Upper lobe of left lung (tissue), 6 donors: ENCODE data around the gene HES4. TPM values are rescaled to one million over a fixed set of nuclear protein-coding genes. Genes with fewer than 3 reads are reported as not detected.

Experiments used
- ATAC-seq, 2 donors: fragments of 200-7000 bp; cut with Tn5 transposase; one replicate each; pipeline ENCODE4 v1.9.1; 2022; ENCODE audit warnings: mild to moderate bottlenecking in 2 of 2, moderate library complexity in 2 of 2; ENCODE audit not compliant: low FRiP score in 2 of 2
- DNase-seq, 2 donors: peaks; one replicate each; pipeline ENCODE4 v3.0.0-alpha.2; 2019 to 2020
- H3K27ac ChIP-seq, 4 donors: fragments of 200-600 bp; sonication (generic); one replicate each; pipeline ENCODE4 v1.5.1; 2016 to 2019
- H3K27me3 ChIP-seq, 4 donors: fragments of 200-600 bp; sonication (generic); one replicate each; pipeline ENCODE4 v1.5.1; 2017 to 2019
- H3K36me3 ChIP-seq, 4 donors: fragments of 200-600 bp; sonication (generic); one replicate each; pipeline ENCODE4 v1.5.1; 2016 to 2019
- H3K4me1 ChIP-seq, 4 donors: fragments of 200-600 bp; sonication (generic); one replicate each; pipeline ENCODE4 v1.5.1; 2018 to 2019
- H3K4me3 ChIP-seq, 4 donors: fragments of 200-600 bp; sonication (generic); one replicate each; pipeline ENCODE4 v1.5.1; 2017 to 2019; ENCODE audit warnings: mild to moderate bottlenecking in 2 of 4, moderate library complexity in 1 of 4
- H3K9me3 ChIP-seq, 4 donors: fragments of 200-600 bp; sonication (generic); one replicate each; pipeline ENCODE4 v1.5.1; 2018 to 2019
- CTCF ChIP-seq, 6 experiments: fragments of 450-650 bp in 4 of 6; fragments of 200-600 bp in 2 of 6; sonication (generic) in 2 of 6; IDR thresholded peaks; one replicate each; pipeline ENCODE4 v1.5.1; 2016 to 2019; ENCODE audit warnings: antibody characterized with exemption in 6 of 6
- EP300 ChIP-seq, 4 donors: sonication (generic); formaldehyde crosslinking; IDR thresholded peaks; one replicate each; pipeline ENCODE4 v1.5.1; 2017; ENCODE audit warnings: antibody characterized with exemption in 4 of 4, control low read depth in 2 of 4
- POLR2A ChIP-seq, 4 donors: fragments of 450-650 bp; IDR thresholded peaks; one replicate each; pipeline ENCODE4 v1.5.1; 2016 to 2017; ENCODE audit warnings: antibody characterized with exemption in 4 of 4, mild to moderate bottlenecking in 2 of 4
- POLR2AphosphoS5 ChIP-seq, 2 donors: sonication (generic); formaldehyde crosslinking; IDR thresholded peaks; one replicate each; pipeline ENCODE4 v1.5.1; 2017; ENCODE audit warnings: antibody characterized with exemption in 2 of 2
- WGBS, 2 donors: methylation state at CpG; one replicate each; pipeline ENCODE4 v1.1.5; 2017 to 2018; 5-methylcytosine and 5-hydroxymethylcytosine counted together
- total RNA-seq, 6 donors: library from RNA; depleted of rRNA in 4 of 6; stranded (reverse); fragments of >200 nt in 4 of 6; gene quantifications; one replicate each; pipeline versions ENCODE4 v1.1.0 to v1.2.1, GENCODE V29; 2016 to 2021
- donor health status: DM: no; HTN: no; CAD: no; lungs with moderate emphysema.
- donor health status: DM: no; HTN: yes; CAD: no; lungs with severe emphysema.

Gene HES4
- total RNA-seq, 6 donors from 2014 or later, result 26.5 to 55.0 (median 35.0) TPM

- Histone ChIP-seq H3K4me1 (peaks cover 27 to 42% (median 33%) of the 10 kb centered on the region in 4 donors), H3K4me3 (no peak overlapping the region), H3K27me3 (no peaks in the 10 kb centered on the region), H3K36me3 (peaks cover 0 to 14% (median 7%) of the 10 kb centered on the region in 4 donors), H3K9me3 (no peaks in the 10 kb centered on the region), H3K27ac (no peak overlapping the region)
- ATAC-seq (no peak), DNase-seq (peak in 1 of 2 donors; percentile 79)
- TF ChIP-seq CTCF (IDR thresholded peaks at IDR 0.05), result no peak
- TF ChIP-seq POLR2AphosphoS5 (IDR thresholded peaks at IDR 0.05), result no peak
- no peak for TF ChIP-seq EP300 (IDR thresholded peaks at IDR 0.05)
- no peak for TF ChIP-seq POLR2A (IDR thresholded peaks at IDR 0.05)
- 93 to 96% methylated on average over 13 to 36 of the region's 47 CpGs for WGBS, 2 donors
Observed at GRCh38 chr1:963746-964525, 36.0 kb downstream of the HES4 start.

- WGBS, 2 donors, result 96% methylated on average over 11 of the region's 16 CpGs; no CpG with 5 or more reads in 1 of the 2 donors
- Histone ChIP-seq H3K4me3 (no peak overlapping the region), H3K36me3 (peaks cover 0 to 14% (median 7%) of the 10 kb centered on the region in 4 donors), H3K27me3 (no peaks in the 10 kb centered on the region), H3K4me1 (peaks cover 31 to 48% (median 36%) of the 10 kb centered on the region in 4 donors), H3K9me3 (no peaks in the 10 kb centered on the region), H3K27ac (no peak overlapping the region)
- no peak for ATAC-seq
- TF ChIP-seq EP300 (IDR thresholded peaks at IDR 0.05), result no peak
- no peak for TF ChIP-seq POLR2A (IDR thresholded peaks at IDR 0.05)
- no peak for TF ChIP-seq POLR2AphosphoS5 (IDR thresholded peaks at IDR 0.05)
- TF ChIP-seq CTCF (IDR thresholded peaks at IDR 0.05), result no peak
- DNase-seq, result no peak
Observed at GRCh38 chr1:963301-963651, 36.6 kb downstream of the HES4 start.

GRCh38 chr1:962381-963300 is 37.3 kb downstream of the HES4 start:
- no peak for ATAC-seq
- no peak overlapping the region for H3K4me3 ChIP-seq
- no peaks in the 10 kb centered on the region for H3K27me3 ChIP-seq
- H3K27ac ChIP-seq, result no peak overlapping the region
- peaks cover 37 to 55% (median 42%) of the 10 kb centered on the region in 4 donors for H3K4me1 ChIP-seq
- H3K36me3 ChIP-seq, result peaks cover 0 to 14% (median 7%) of the 10 kb centered on the region in 4 donors
- peak in 1 of 2 donors; percentile 85 for DNase-seq
- WGBS, 2 donors, result 94 to 100% methylated on average over 9 to 54 of the region's 57 CpGs
- TF ChIP-seq POLR2A (IDR thresholded peaks at IDR 0.05) (no peak), CTCF (IDR thresholded peaks at IDR 0.05) (no peak), POLR2AphosphoS5 (IDR thresholded peaks at IDR 0.05) (no peak), EP300 (IDR thresholded peaks at IDR 0.05) (no peak)
- no peaks in the 10 kb centered on the region for H3K9me3 ChIP-seq

GRCh38 chr1:961132-961669 is 38.7 kb downstream of the HES4 start:
- Histone ChIP-seq H3K4me1 (peaks cover 33 to 53% (median 34%) of the 10 kb centered on the region in 4 donors), H3K27me3 (no peaks in the 10 kb centered on the region), H3K9me3 (no peaks in the 10 kb centered on the region), H3K4me3 (peak overlapping the region; percentile 83 to 100 (median 92)), H3K36me3 (peaks cover 0 to 25% (median 15%) of the 10 kb centered on the region in 4 donors), H3K27ac (peak overlapping the region in 1 of 4 donors; percentile 78)
- WGBS, 2 donors, result 88 to 91% methylated on average over 13 to 14 of the region's 56 CpGs
- DNase-seq, result peak in 1 of 2 donors; percentile 87
- no peak for TF ChIP-seq CTCF (IDR thresholded peaks at IDR 0.05)
- no peak for TF ChIP-seq POLR2A (IDR thresholded peaks at IDR 0.05)
- no peak for TF ChIP-seq EP300 (IDR thresholded peaks at IDR 0.05)
- no peak for TF ChIP-seq POLR2AphosphoS5 (IDR thresholded peaks at IDR 0.05)
- no peak for ATAC-seq
